Tibial nerve (tissue), 4 donors: ENCODE data around the gene AURKAIP1. TPM values are rescaled to one million over a fixed set of nuclear protein-coding genes. Genes with fewer than 3 reads are reported as not detected.

Source experiments
- DNase-seq, 2 donors: peaks; one replicate each; pipeline ENCODE4 v3.0.0-alpha.2; 2019; ENCODE audit warnings: low spot score in 2 of 2
- H3K27ac ChIP-seq, 4 donors: fragments of 200-600 bp; sonication (generic) in 3 of 4; one replicate each; pipeline ENCODE4 v1.5.1; 2017 to 2019; ENCODE audit warnings: mild to moderate bottlenecking in 1 of 4
- H3K27me3 ChIP-seq, 2 donors: fragments of 200-600 bp; sonication (generic) in 1 of 2; one replicate each; pipeline versions ENCODE4 v1.5.1 to v1.6.0; 2017 to 2019
- H3K36me3 ChIP-seq, 3 donors: fragments of 200-600 bp; sonication (generic); one replicate each; pipeline ENCODE4 v1.5.1; 2018 to 2019
- H3K4me1 ChIP-seq, 4 donors: fragments of 200-600 bp; sonication (generic) in 3 of 4; one replicate each; pipeline ENCODE4 v1.5.1; 2017 to 2019
- H3K4me3 ChIP-seq, 4 donors: fragments of 200-600 bp; sonication (generic) in 3 of 4; one replicate each; pipeline ENCODE4 v1.5.1; 2017 to 2019; ENCODE audit warnings: mild to moderate bottlenecking in 1 of 4, moderate library complexity in 1 of 4
- H3K9me3 ChIP-seq, 4 donors: fragments of 200-600 bp; sonication (generic) in 3 of 4; one replicate each; pipeline ENCODE4 v1.5.1; 2017 to 2019
- CTCF ChIP-seq, 5 experiments: fragments of 200-600 bp in 3 of 5; fragments of 450-650 bp in 2 of 5; sonication (generic) in 3 of 5; IDR thresholded peaks; one replicate each; pipeline ENCODE4 v1.5.1; 2016 to 2019; ENCODE audit warnings: antibody characterized with exemption in 5 of 5, mild to moderate bottlenecking in 3 of 5, moderate library complexity in 2 of 5
- EP300 ChIP-seq, 2 donors: sonication (generic); formaldehyde crosslinking; IDR thresholded peaks; one replicate each; pipeline ENCODE4 v1.6.1; 2017; ENCODE audit warnings: antibody characterized with exemption in 2 of 2, mild to moderate bottlenecking in 1 of 2
- POLR2A ChIP-seq, 2 donors: fragments of 450-650 bp; IDR thresholded peaks; one replicate each; pipeline ENCODE4 v1.6.1; 2017; ENCODE audit warnings: antibody characterized with exemption in 2 of 2, mild to moderate bottlenecking in 2 of 2, moderate library complexity in 2 of 2
- WGBS, 2 donors: methylation state at CpG; one replicate each; pipeline ENCODE4 v1.1.5; 2018; 5-methylcytosine and 5-hydroxymethylcytosine counted together
- total RNA-seq, 4 donors: library from RNA; depleted of rRNA; stranded (reverse); fragments of >200 nt; gene quantifications; one replicate each; pipeline ENCODE4 v1.1.0, GENCODE V29; 2016

Gene AURKAIP1
- total RNA-seq, 4 donors from 2014 or later = 63.9 to 128 (median 105) TPM

- H3K4me1 ChIP-seq = peaks cover 0 to 64% (median 55%) of the 10 kb centered on the region in 4 donors
- 26 to 37% methylated on average over 10 to 16 of the region's 28 CpGs for WGBS, 2 donors
- no peaks in the 10 kb centered on the region for H3K9me3 ChIP-seq
These were observed 15.1 kb downstream of the AURKAIP1 start for GRCh38 chr1:1359664-1360468.

GRCh38 chr1:1359308-1359663 is 15.7 kb downstream of the AURKAIP1 start:
- WGBS, 2 donors = 19 to 31% methylated on average over 4 to 6 of the region's 6 CpGs
- Histone ChIP-seq H3K27ac (peak overlapping the region; percentile 81 to 92 (median 88)), H3K9me3 (no peaks in the 10 kb centered on the region), H3K4me3 (peak overlapping the region in 2 of 4 donors; percentile 14 to 66), H3K27me3 (no peaks in the 10 kb centered on the region), H3K36me3 (peaks cover 0 to 11% (median 4%) of the 10 kb centered on the region in 3 donors), H3K4me1 (peaks cover 0 to 70% (median 61%) of the 10 kb centered on the region in 4 donors)
- peak in 1 of 2 donors; percentile 68 for DNase-seq
- TF ChIP-seq CTCF (IDR thresholded peaks at IDR 0.05) = no peak
- no peak for TF ChIP-seq EP300 (IDR thresholded peaks at IDR 0.05)
- no peak for TF ChIP-seq POLR2A (IDR thresholded peaks at IDR 0.05)

More at GRCh38 chr1:1359664-1360468, 15.1 kb downstream of the AURKAIP1 start:
- peaks cover 0 to 5% (median under 1%) of the 10 kb centered on the region in 3 donors for H3K36me3 ChIP-seq
- TF ChIP-seq POLR2A (IDR thresholded peaks at IDR 0.05) (no peak), EP300 (IDR thresholded peaks at IDR 0.05) (peak in 1 of 2 donors; percentile 80)
- peak overlapping the region; percentile 81 to 92 (median 88) for H3K27ac ChIP-seq
- peak overlapping the region in 1 of 4 donors; percentile 66 for H3K4me3 ChIP-seq
- no peaks in the 10 kb centered on the region for H3K27me3 ChIP-seq
- peak; percentile 80 to 81 for DNase-seq

- peak within 1 kb of the TSS; percentile 81 to 92 (median 88) for H3K27ac ChIP-seq
- H3K36me3 ChIP-seq = peaks cover 0 to 17% (median 4%) of the 10 kb centered on the region in 3 donors
- H3K4me3 ChIP-seq = peak within 1 kb of the TSS; percentile 49 to 86 (median 60)
- no peaks in the 10 kb centered on the region for H3K9me3 ChIP-seq
- peaks cover 0 to 77% (median 67%) of the 10 kb centered on the region in 4 donors for H3K4me1 ChIP-seq
- WGBS, 2 donors = 14% methylated on average over 24 to 25 of the region's 29 CpGs
- TF ChIP-seq POLR2A (IDR thresholded peaks at IDR 0.05) (peak in 1 of 2 donors; percentile 49), EP300 (IDR thresholded peaks at IDR 0.05) (peak; percentile 4 to 72), CTCF (IDR thresholded peaks at IDR 0.05) (no peak)
- DNase-seq = peak; percentile 79 to 82
- no peaks in the 10 kb centered on the region for H3K27me3 ChIP-seq
These were observed 16.4 kb downstream of the AURKAIP1 start, which contains the start of gene MXRA8 for GRCh38 chr1:1358433-1359271. TSS of gene MXRA8 (minus strand) at chr1:1358555. CDS start at chr1:1358504, 51 bp downstream.

- H3K4me1 ChIP-seq = peaks cover 0 to 84% (median 74%) of the 10 kb centered on the region in 4 donors
- peak overlapping the region; percentile 81 to 92 (median 88) for H3K27ac ChIP-seq
- no peak for DNase-seq
- H3K27me3 ChIP-seq = no peaks in the 10 kb centered on the region
- H3K36me3 ChIP-seq = peaks cover 0 to 24% (median 4%) of the 10 kb centered on the region in 3 donors
- no peak for TF ChIP-seq CTCF (IDR thresholded peaks at IDR 0.05)
- TF ChIP-seq EP300 (IDR thresholded peaks at IDR 0.05) = peak in 1 of 2 donors; percentile 2
- no peaks in the 10 kb centered on the region for H3K9me3 ChIP-seq
- H3K4me3 ChIP-seq = peak overlapping the region; percentile 49 to 86 (median 60)
- WGBS, 2 donors = 2 to 16% methylated on average over 16 to 17 of the region's 18 CpGs
These were observed 17.1 kb downstream of the AURKAIP1 start for GRCh38 chr1:1357871-1358432.

- no peak for DNase-seq
- TF ChIP-seq CTCF (IDR thresholded peaks at IDR 0.05) = no peak
- no peak for TF ChIP-seq EP300 (IDR thresholded peaks at IDR 0.05)
- no peak for TF ChIP-seq POLR2A (IDR thresholded peaks at IDR 0.05)
- Histone ChIP-seq H3K4me3 (peak overlapping the region; percentile 49 to 86 (median 60)), H3K27me3 (no peaks in the 10 kb centered on the region), H3K4me1 (peaks cover 0 to 87% (median 78%) of the 10 kb centered on the region in 4 donors), H3K36me3 (peaks cover 0 to 28% (median 4%) of the 10 kb centered on the region in 3 donors), H3K27ac (peak overlapping the region; percentile 81 to 92 (median 88)), H3K9me3 (no peaks in the 10 kb centered on the region)
- 9 to 18% methylated on average over 16 to 21 of the region's 26 CpGs for WGBS, 2 donors
These were observed 18.1 kb downstream of the AURKAIP1 start for GRCh38 chr1:1356796-1357401.
